Measurements from ENCODE around the gene SLC2A13.
"Not testable (repeated sequence)": the region's sequence is repeated elsewhere in the genome, so short reads cannot be mapped to it uniquely, and the experiment has no call there.

Gene SLC2A13

GRCh38 chr12:40038619-40039018 lies 67.3 kb downstream of the SLC2A13 start:
- Histone ChIP-seq H3K36me3 (ENCODE audit: control insufficient read depth, insufficient read depth, low read length) (no peaks in the 10 kb centered on the region), H3K9me3 (ENCODE audit: control insufficient read depth, insufficient read depth, low read length) (no peaks in the 10 kb centered on the region), H3K4me1 (ENCODE audit: control insufficient read depth, insufficient read depth, low read length) (peaks cover 20% of the 10 kb centered on the region), H3K27ac (ENCODE audit: low read depth, low read length) (no peak overlapping the region), H3K9ac (ENCODE audit: low read depth, low read length) (no peak overlapping the region), H3K27me3 (ENCODE audit: control insufficient read depth, insufficient read depth, low read length) (no peaks in the 10 kb centered on the region), H3K4me3 (ENCODE audit: low read depth, low read length) (no peak overlapping the region)

GRCh38 chr12:40034712-40035111 lies 71.2 kb downstream of the SLC2A13 start:
- Histone ChIP-seq H3K9ac (ENCODE audit: low read depth, low read length) (no peak overlapping the region), H3K4me1 (ENCODE audit: control insufficient read depth, insufficient read depth, low read length) (peaks cover 42% of the 10 kb centered on the region), H3K4me3 (ENCODE audit: low read depth, low read length) (no peak overlapping the region), H3K9me3 (ENCODE audit: control insufficient read depth, insufficient read depth, low read length) (no peaks in the 10 kb centered on the region), H3K36me3 (ENCODE audit: control insufficient read depth, insufficient read depth, low read length) (no peaks in the 10 kb centered on the region), H3K27me3 (ENCODE audit: control insufficient read depth, insufficient read depth, low read length) (no peaks in the 10 kb centered on the region), H3K27ac (ENCODE audit: low read depth, low read length) (no peak overlapping the region)

GRCh38 chr12:40034156-40034555 lies 71.7 kb downstream of the SLC2A13 start:
- no peaks in the 10 kb centered on the region for H3K9me3 ChIP-seq (ENCODE audit: control insufficient read depth, insufficient read depth, low read length)
- H3K36me3 ChIP-seq (ENCODE audit: control insufficient read depth, insufficient read depth, low read length), result no peaks in the 10 kb centered on the region
- H3K4me3 ChIP-seq (ENCODE audit: low read depth, low read length), result no peak overlapping the region
- H3K9ac ChIP-seq (ENCODE audit: low read depth, low read length), result no peak overlapping the region
- H3K27ac ChIP-seq (ENCODE audit: low read depth, low read length), result peak overlapping the region; percentile 65
- H3K27me3 ChIP-seq (ENCODE audit: control insufficient read depth, insufficient read depth, low read length), result no peaks in the 10 kb centered on the region
- peaks cover 48% of the 10 kb centered on the region for H3K4me1 ChIP-seq (ENCODE audit: control insufficient read depth, insufficient read depth, low read length)

- H3K9me3 ChIP-seq (ENCODE audit: control insufficient read depth, insufficient read depth, low read length), result no peaks in the 10 kb centered on the region
- peak overlapping the region; percentile 65 for H3K27ac ChIP-seq (ENCODE audit: low read depth, low read length)
- H3K4me1 ChIP-seq (ENCODE audit: control insufficient read depth, insufficient read depth, low read length), result peaks cover 51% of the 10 kb centered on the region
Observed at GRCh38 chr12:40033242-40033630, 72.6 kb downstream of the SLC2A13 start.

GRCh38 chr12:40032433-40033241 lies 73.2 kb downstream of the SLC2A13 start:
- Histone ChIP-seq H3K36me3 (ENCODE audit: control insufficient read depth, insufficient read depth, low read length) (no peaks in the 10 kb centered on the region), H3K4me1 (ENCODE audit: control insufficient read depth, insufficient read depth, low read length) (peaks cover 51% of the 10 kb centered on the region), H3K9ac (ENCODE audit: low read depth, low read length) (0 out of 2 replicates have a peak overlapping the region, but pooled peaks have one; percentile 20), H3K27ac (ENCODE audit: low read depth, low read length) (peak overlapping the region; percentile 65), H3K9me3 (ENCODE audit: control insufficient read depth, insufficient read depth, low read length) (no peaks in the 10 kb centered on the region), H3K27me3 (ENCODE audit: control insufficient read depth, insufficient read depth, low read length) (no peaks in the 10 kb centered on the region), H3K4me3 (ENCODE audit: low read depth, low read length) (0 out of 2 replicates have a peak overlapping the region, but pooled peaks have one; percentile 9)

More at GRCh38 chr12:40033242-40033630, 72.6 kb downstream of the SLC2A13 start:
- no peaks in the 10 kb centered on the region for H3K36me3 ChIP-seq (ENCODE audit: control insufficient read depth, insufficient read depth, low read length)
- H3K9ac ChIP-seq (ENCODE audit: low read depth, low read length), result no peak overlapping the region
- H3K4me3 ChIP-seq (ENCODE audit: low read depth, low read length), result no peak overlapping the region
- H3K27me3 ChIP-seq (ENCODE audit: control insufficient read depth, insufficient read depth, low read length), result no peaks in the 10 kb centered on the region

- Histone ChIP-seq H3K36me3 (ENCODE audit: control insufficient read depth, insufficient read depth, low read length) (no peaks in the 10 kb centered on the region), H3K27me3 (ENCODE audit: control insufficient read depth, insufficient read depth, low read length) (no peaks in the 10 kb centered on the region), H3K9me3 (ENCODE audit: control insufficient read depth, insufficient read depth, low read length) (no peaks in the 10 kb centered on the region), H3K27ac (ENCODE audit: low read depth, low read length) (peak overlapping the region; percentile 65), H3K4me3 (ENCODE audit: low read depth, low read length) (0 out of 2 replicates have a peak overlapping the region, but pooled peaks have one; percentile 9), H3K4me1 (ENCODE audit: control insufficient read depth, insufficient read depth, low read length) (peaks cover 51% of the 10 kb centered on the region), H3K9ac (ENCODE audit: low read depth, low read length) (0 out of 2 replicates have a peak overlapping the region, but pooled peaks have one; percentile 20)
Observed at GRCh38 chr12:40031965-40032364, 73.9 kb downstream of the SLC2A13 start.

- not testable (repeated sequence) for H3K27ac ChIP-seq (ENCODE audit: low read depth, low read length)
Observed at GRCh38 chr12:40030970-40031369, 74.9 kb downstream of the SLC2A13 start.

GRCh38 chr12:40028296-40028695 lies 77.6 kb downstream of the SLC2A13 start:
- Histone ChIP-seq H3K9ac (ENCODE audit: low read depth, low read length) (no peak overlapping the region), H3K4me3 (ENCODE audit: low read depth, low read length) (no peak overlapping the region), H3K36me3 (ENCODE audit: control insufficient read depth, insufficient read depth, low read length) (no peaks in the 10 kb centered on the region), H3K4me1 (ENCODE audit: control insufficient read depth, insufficient read depth, low read length) (peaks cover 28% of the 10 kb centered on the region), H3K27ac (ENCODE audit: low read depth, low read length) (no peak overlapping the region), H3K27me3 (ENCODE audit: control insufficient read depth, insufficient read depth, low read length) (no peaks in the 10 kb centered on the region), H3K9me3 (ENCODE audit: control insufficient read depth, insufficient read depth, low read length) (no peaks in the 10 kb centered on the region)

More at GRCh38 chr12:40030970-40031369, 74.9 kb downstream of the SLC2A13 start:
- H3K36me3 ChIP-seq (ENCODE audit: control insufficient read depth, insufficient read depth, low read length); H3K27me3 ChIP-seq (ENCODE audit: control insufficient read depth, insufficient read depth, low read length); H3K9me3 ChIP-seq (ENCODE audit: control insufficient read depth, insufficient read depth, low read length); H3K9ac ChIP-seq (ENCODE audit: low read depth, low read length); H3K4me3 ChIP-seq (ENCODE audit: low read depth, low read length): not testable (repeated sequence)
- peaks cover 51% of the 10 kb centered on the region for H3K4me1 ChIP-seq (ENCODE audit: control insufficient read depth, insufficient read depth, low read length)

GRCh38 chr12:40022850-40023249 lies 83.0 kb downstream of the SLC2A13 start:
- Histone ChIP-seq H3K4me1 (ENCODE audit: control insufficient read depth, insufficient read depth, low read length) (peaks cover 38% of the 10 kb centered on the region), H3K36me3 (ENCODE audit: control insufficient read depth, insufficient read depth, low read length) (no peaks in the 10 kb centered on the region), H3K4me3 (ENCODE audit: low read depth, low read length) (no peak overlapping the region), H3K9ac (ENCODE audit: low read depth, low read length) (no peak overlapping the region), H3K27ac (ENCODE audit: low read depth, low read length) (no peak overlapping the region), H3K27me3 (ENCODE audit: control insufficient read depth, insufficient read depth, low read length) (no peaks in the 10 kb centered on the region), H3K9me3 (ENCODE audit: control insufficient read depth, insufficient read depth, low read length) (no peaks in the 10 kb centered on the region)

GRCh38 chr12:40020261-40020691 lies 85.6 kb downstream of the SLC2A13 start:
- Histone ChIP-seq H3K36me3 (ENCODE audit: control insufficient read depth, insufficient read depth, low read length) (no peaks in the 10 kb centered on the region), H3K4me1 (ENCODE audit: control insufficient read depth, insufficient read depth, low read length) (peaks cover 45% of the 10 kb centered on the region), H3K4me3 (ENCODE audit: low read depth, low read length) (peak overlapping the region; percentile 25), H3K9ac (ENCODE audit: low read depth, low read length) (no peak overlapping the region), H3K27ac (ENCODE audit: low read depth, low read length) (peak overlapping the region; percentile 85), H3K9me3 (ENCODE audit: control insufficient read depth, insufficient read depth, low read length) (no peaks in the 10 kb centered on the region), H3K27me3 (ENCODE audit: control insufficient read depth, insufficient read depth, low read length) (no peaks in the 10 kb centered on the region)

GRCh38 chr12:40017488-40017887 lies 88.4 kb downstream of the SLC2A13 start:
- Histone ChIP-seq H3K4me3 (ENCODE audit: low read depth, low read length) (no peak overlapping the region), H3K4me1 (ENCODE audit: control insufficient read depth, insufficient read depth, low read length) (peaks cover 48% of the 10 kb centered on the region), H3K27ac (ENCODE audit: low read depth, low read length) (no peak overlapping the region), H3K27me3 (ENCODE audit: control insufficient read depth, insufficient read depth, low read length) (no peaks in the 10 kb centered on the region), H3K9me3 (ENCODE audit: control insufficient read depth, insufficient read depth, low read length) (no peaks in the 10 kb centered on the region), H3K36me3 (ENCODE audit: control insufficient read depth, insufficient read depth, low read length) (no peaks in the 10 kb centered on the region), H3K9ac (ENCODE audit: low read depth, low read length) (no peak overlapping the region)
